ENCODE measurements around the gene RTF1.

- TF ChIP-seq TAF1 (IDR thresholded peaks at IDR 0.05; ENCODE audit: low read depth, low read length) (no peak), POLR2AphosphoS5 (IDR thresholded peaks at IDR 0.05; ENCODE audit: low read depth, low read length) (no peak), POLR2A (IDR thresholded peaks at IDR 0.05; ENCODE audit: low read depth, low read length) (no peak), SPI1 (IDR thresholded peaks at IDR 0.05; ENCODE audit: low read depth, low read length) (no peak)
Measured at GRCh38 chr15:41407341-41407740, 9.6 kb upstream of the RTF1 start.
